ENCODE data around the gene PRDM2. TPM values are rescaled to one million over a fixed set of nuclear protein-coding genes. Genes with fewer than 3 reads are reported as not detected.

The PRDM2 gene
- total RNA-seq, 1 donor from 2014 or later: 13.9 TPM

DNA sequence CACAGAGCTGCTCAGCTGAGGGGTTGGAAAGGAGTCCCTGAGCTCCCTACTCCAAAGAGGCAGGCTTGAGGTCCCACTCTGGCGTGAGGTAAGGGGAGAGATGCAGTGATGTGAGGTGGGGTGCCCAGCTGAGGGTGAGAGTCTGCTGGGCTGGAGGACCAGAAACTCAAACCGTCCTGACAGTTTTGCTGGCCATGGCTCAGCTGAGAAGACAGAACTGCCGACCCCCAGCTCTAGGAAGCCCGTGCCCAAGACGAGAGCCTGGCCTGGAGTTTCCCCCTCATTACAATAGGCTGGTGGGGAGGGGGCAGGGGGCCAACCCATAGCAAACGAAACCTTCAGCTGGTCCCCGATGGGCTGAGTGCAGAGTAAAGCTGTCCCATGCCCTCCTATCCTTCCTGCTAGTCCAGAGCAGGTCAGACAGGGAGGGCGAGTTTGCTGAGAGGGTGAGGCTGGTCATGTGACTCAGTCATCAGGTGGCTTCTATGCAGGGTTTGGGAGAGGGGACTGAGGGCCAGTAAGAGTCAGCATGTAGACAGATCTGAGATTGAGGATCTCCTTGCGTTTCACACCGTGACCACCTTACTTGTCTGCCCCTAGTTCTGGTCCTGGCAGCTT lies 129.3 kb downstream of the PRDM2 start:
- DNase-seq (ENCODE audit: low read depth): no peak
- no peak overlapping the region for H3K4me3 ChIP-seq (ENCODE audit: low read depth, low read length)
- no peaks in the 10 kb centered on the region for H3K27me3 ChIP-seq (ENCODE audit: control insufficient read depth, insufficient read depth, low read length)
- no peaks in the 10 kb centered on the region for H3K36me3 ChIP-seq (ENCODE audit: control insufficient read depth, insufficient read depth, low read length)
- TF ChIP-seq, protein P1, sequence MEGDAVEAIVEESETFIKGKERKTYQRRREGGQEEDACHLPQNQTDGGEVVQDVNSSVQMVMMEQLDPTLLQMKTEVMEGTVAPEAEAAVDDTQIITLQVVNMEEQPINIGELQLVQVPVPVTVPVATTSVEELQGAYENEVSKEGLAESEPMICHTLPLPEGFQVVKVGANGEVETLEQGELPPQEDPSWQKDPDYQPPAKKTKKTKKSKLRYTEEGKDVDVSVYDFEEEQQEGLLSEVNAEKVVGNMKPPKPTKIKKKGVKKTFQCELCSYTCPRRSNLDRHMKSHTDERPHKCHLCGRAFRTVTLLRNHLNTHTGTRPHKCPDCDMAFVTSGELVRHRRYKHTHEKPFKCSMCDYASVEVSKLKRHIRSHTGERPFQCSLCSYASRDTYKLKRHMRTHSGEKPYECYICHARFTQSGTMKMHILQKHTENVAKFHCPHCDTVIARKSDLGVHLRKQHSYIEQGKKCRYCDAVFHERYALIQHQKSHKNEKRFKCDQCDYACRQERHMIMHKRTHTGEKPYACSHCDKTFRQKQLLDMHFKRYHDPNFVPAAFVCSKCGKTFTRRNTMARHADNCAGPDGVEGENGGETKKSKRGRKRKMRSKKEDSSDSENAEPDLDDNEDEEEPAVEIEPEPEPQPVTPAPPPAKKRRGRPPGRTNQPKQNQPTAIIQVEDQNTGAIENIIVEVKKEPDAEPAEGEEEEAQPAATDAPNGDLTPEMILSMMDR (IDR thresholded peaks at IDR 0.05; ENCODE audit: insufficient read depth, low read length, poor library complexity, severe bottlenecking): no peak

DNA sequence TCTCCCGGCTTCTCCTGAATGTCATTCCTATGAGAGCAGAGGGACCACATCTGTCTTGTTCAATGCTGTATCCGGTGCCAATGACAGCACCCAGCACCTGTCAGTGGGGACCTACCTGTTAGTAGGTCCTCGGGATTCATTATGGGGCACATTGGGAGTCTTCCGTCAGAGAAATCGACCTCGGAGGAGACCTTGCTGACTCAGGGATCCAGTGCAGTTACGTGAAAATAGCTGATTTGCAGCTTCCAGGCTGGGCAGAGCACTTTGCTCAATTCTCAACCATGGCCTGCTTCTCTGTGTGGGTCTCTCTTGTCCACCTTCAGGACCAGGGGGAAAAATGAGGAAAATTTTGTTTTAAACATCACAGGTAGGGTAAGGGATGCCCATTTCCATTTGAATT lies 130.2 kb downstream of the PRDM2 start:
- Histone ChIP-seq H3K4me3 (ENCODE audit: low read depth, low read length) (no peak overlapping the region), H3K27me3 (ENCODE audit: control insufficient read depth, insufficient read depth, low read length) (no peaks in the 10 kb centered on the region), H3K36me3 (ENCODE audit: control insufficient read depth, insufficient read depth, low read length) (no peaks in the 10 kb centered on the region)
- DNase-seq (ENCODE audit: low read depth): no peak
- TF ChIP-seq, protein P1 (IDR thresholded peaks at IDR 0.05; ENCODE audit: insufficient read depth, low read length, poor library complexity, severe bottlenecking): no peak

DNA sequence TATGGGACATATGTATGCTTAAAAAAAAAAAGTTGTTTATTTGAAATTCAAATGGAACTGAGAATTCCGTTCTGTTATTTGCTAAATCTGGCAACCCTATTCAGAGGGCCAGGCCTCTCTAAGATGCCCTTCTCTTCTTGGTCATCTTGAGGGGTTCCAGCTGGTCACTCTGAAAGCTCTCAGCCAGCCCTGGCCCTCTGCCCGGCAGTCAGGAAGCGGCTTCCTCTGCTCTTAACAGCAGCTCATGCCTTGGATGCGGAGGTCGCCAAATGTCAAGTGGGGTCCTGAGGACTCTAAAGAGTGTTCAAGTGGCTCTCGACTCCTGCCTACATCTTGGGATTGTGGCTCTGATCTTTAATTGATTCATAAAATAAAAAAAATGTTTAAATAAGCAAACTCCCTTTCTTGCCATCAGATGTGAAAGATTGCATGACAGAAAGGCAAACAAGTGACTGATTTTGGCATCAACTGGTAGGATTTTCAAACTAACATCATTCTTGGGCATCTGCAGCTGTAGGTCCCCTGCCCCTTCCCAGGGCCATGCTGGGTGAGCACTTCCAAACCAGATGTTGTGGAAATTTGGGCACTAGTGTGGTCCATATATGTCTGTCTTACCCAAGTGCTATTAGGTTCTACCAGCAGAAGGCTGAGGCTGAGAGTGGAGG lies 130.8 kb downstream of the PRDM2 start:
- no peak for DNase-seq (ENCODE audit: low read depth)
- TF ChIP-seq, protein P1 (IDR thresholded peaks at IDR 0.05; ENCODE audit: insufficient read depth, low read length, poor library complexity, severe bottlenecking): no peak

DNA sequence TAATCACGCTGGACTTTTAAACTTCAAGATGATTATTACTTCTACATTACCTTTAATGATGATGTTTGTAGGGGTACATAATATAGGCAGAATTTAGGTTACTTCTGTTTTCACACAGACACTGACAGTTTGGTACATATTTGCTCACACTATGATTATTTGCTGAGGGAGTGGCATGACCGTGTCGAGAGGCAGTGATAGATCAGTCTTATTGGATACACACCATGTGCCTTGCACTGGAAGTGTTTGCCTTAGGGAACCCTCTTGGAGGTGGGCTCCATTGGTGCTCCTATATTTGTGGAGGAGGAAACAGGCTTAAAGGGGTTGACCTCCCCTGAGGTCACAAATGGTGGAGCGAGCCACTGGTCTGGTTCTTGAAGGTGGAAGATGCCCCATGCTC lies 132.1 kb downstream of the PRDM2 start:
- DNase-seq (ENCODE audit: low read depth): no peak
- no peaks in the 10 kb centered on the region for H3K36me3 ChIP-seq (ENCODE audit: control insufficient read depth, insufficient read depth, low read length)
- no peaks in the 10 kb centered on the region for H3K27me3 ChIP-seq (ENCODE audit: control insufficient read depth, insufficient read depth, low read length)
- TF ChIP-seq, protein P1 (IDR thresholded peaks at IDR 0.05; ENCODE audit: insufficient read depth, low read length, poor library complexity, severe bottlenecking): no peak
- H3K4me3 ChIP-seq (ENCODE audit: low read depth, low read length): no peak overlapping the region

More for the DNA sequence above, 130.8 kb downstream of the PRDM2 start:
- Histone ChIP-seq H3K27me3 (ENCODE audit: control insufficient read depth, insufficient read depth, low read length) (no peaks in the 10 kb centered on the region), H3K4me3 (ENCODE audit: low read depth, low read length) (no peak overlapping the region), H3K36me3 (ENCODE audit: control insufficient read depth, insufficient read depth, low read length) (no peaks in the 10 kb centered on the region)

DNA sequence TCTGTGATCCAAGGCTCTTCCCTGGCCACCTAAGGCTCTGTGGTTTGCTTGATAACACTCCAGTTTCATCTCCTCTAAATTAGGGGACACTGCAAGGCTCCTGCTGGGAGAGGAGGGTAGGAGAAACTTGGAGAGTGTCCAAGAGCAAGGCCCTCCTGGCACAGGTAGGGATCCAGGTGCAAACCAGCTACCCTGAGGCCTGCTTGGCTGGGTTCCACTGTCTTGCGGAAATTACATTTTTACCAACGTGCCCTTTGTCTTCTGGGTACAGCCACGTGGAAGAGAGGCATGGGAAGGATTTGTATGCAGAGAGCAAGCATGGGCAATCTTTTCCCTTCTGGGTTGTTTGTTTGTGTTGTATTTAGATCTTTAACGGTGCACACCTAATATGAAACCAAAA lies 132.5 kb downstream of the PRDM2 start:
- no peaks in the 10 kb centered on the region for H3K36me3 ChIP-seq (ENCODE audit: control insufficient read depth, insufficient read depth, low read length)
- no peaks in the 10 kb centered on the region for H3K27me3 ChIP-seq (ENCODE audit: control insufficient read depth, insufficient read depth, low read length)
- TF ChIP-seq, protein P1 (IDR thresholded peaks at IDR 0.05; ENCODE audit: insufficient read depth, low read length, poor library complexity, severe bottlenecking): no peak
- no peak overlapping the region for H3K4me3 ChIP-seq (ENCODE audit: low read depth, low read length)
- no peak for DNase-seq (ENCODE audit: low read depth)

DNA sequence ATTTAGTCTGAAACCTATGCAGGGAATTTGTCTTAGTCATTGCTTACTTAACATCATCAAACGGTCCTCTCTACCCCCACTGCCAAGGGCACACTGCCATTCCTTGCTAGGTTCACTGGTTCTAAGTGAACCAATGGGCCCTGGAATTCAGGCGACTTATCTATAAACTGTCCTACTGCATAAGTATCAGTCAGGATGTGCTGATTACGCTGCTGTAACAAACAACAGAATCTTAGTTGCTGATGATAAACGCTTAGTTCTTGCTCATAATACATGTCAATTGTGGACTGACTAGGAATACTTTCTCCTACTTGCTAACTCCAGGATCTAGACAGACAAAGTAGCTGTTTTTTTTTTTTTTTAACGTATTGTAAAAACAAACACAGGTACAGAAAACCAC lies 136.1 kb downstream of the PRDM2 start:
- Histone ChIP-seq H3K36me3 (ENCODE audit: control insufficient read depth, insufficient read depth, low read length) (no peaks in the 10 kb centered on the region), H3K4me3 (ENCODE audit: low read depth, low read length) (no peak overlapping the region), H3K27me3 (ENCODE audit: control insufficient read depth, insufficient read depth, low read length) (no peaks in the 10 kb centered on the region)
- DNase-seq (ENCODE audit: low read depth): no peak
- TF ChIP-seq, protein P1 (IDR thresholded peaks at IDR 0.05; ENCODE audit: insufficient read depth, low read length, poor library complexity, severe bottlenecking): no peak
